Omental fat pad (tissue), 4 donors: Measurements from ENCODE around the gene PXK. TPM values are rescaled to one million over a fixed set of nuclear protein-coding genes. Genes with fewer than 3 reads are reported as not detected.
"Not testable (repeated sequence)": the region's sequence is repeated elsewhere in the genome, so short reads cannot be mapped to it uniquely, and the experiment has no call there.

ENCODE experiments used
- ATAC-seq: fragments of 150-250 bp; one replicate; pipeline ENCODE4 v1.9.1; 2016; ENCODE audit warnings: mild to moderate bottlenecking, moderate library complexity; ENCODE audit not compliant: low FRiP score
- DNase-seq: peaks from one replicate; pipeline ENCODE4 v3.0.0-alpha.2; 2019; ENCODE audit warnings: low spot score
- CTCF ChIP-seq, 3 donors: fragments of 450-650 bp; IDR thresholded peaks; one replicate each; pipeline ENCODE4 v1.5.1; 2016 to 2017; ENCODE audit warnings: antibody characterized with exemption in 3 of 3, mild to moderate bottlenecking in 3 of 3, moderate library complexity in 2 of 3
- total RNA-seq, 4 donors: library from RNA; depleted of rRNA; stranded (reverse); fragments of >200 nt; gene quantifications; one replicate each; pipeline ENCODE4 v1.1.0, GENCODE V29; 2016

PXK gene
- total RNA-seq, 4 donors from 2014 or later = 25.3 to 51.2 (median 39.3) TPM

GRCh38 chr3:58337190-58337589, 4.5 kb downstream of the PXK start:
- DNase-seq (no peak), ATAC-seq (no peak)
- TF ChIP-seq CTCF (IDR thresholded peaks at IDR 0.05) = no peak

- not testable (repeated sequence) for ATAC-seq, DNase-seq
Observed at GRCh38 chr3:58339146-58339545, 6.5 kb downstream of the PXK start.

GRCh38 chr3:58340594-58341244, 8.0 kb downstream of the PXK start:
- no peak for ATAC-seq
- DNase-seq = no peak
- no peak for TF ChIP-seq CTCF (IDR thresholded peaks at IDR 0.05)

- DNase-seq = no peak
- no peak for ATAC-seq
- no peak for TF ChIP-seq CTCF (IDR thresholded peaks at IDR 0.05)
Observed at GRCh38 chr3:58341376-58341775, 8.7 kb downstream of the PXK start.

- no peak for TF ChIP-seq CTCF (IDR thresholded peaks at IDR 0.05)
- DNase-seq (no peak), ATAC-seq (no peak)
Observed at GRCh38 chr3:58342676-58343075, 10.0 kb downstream of the PXK start.

- DNase-seq (no peak), ATAC-seq (no peak)
- no peak for TF ChIP-seq CTCF (IDR thresholded peaks at IDR 0.05)
Observed at GRCh38 chr3:58345457-58345856, 12.8 kb downstream of the PXK start.

- ATAC-seq (no peak), DNase-seq (no peak)
- TF ChIP-seq CTCF (IDR thresholded peaks at IDR 0.05) = no peak
Observed at GRCh38 chr3:58346368-58346767, 13.7 kb downstream of the PXK start.
